GM12878 (cell line): ENCODE data around the gene RIC3.

Source experiments
- BCLAF1 ChIP-seq: fragments of 450-650 bp; IDR thresholded peaks from 2 replicates; pipeline ENCODE4 v1.6.1; 2017; ENCODE audit warnings: antibody characterized with exemption, mild to moderate bottlenecking, moderate library complexity
- CREM ChIP-seq: IDR thresholded peaks from 2 replicates; pipeline ENCODE4 v1.6.1; 2014; ENCODE audit warnings: antibody characterized with exemption, low read depth
- CTCF ChIP-seq, 3 experiments: IDR thresholded peaks in 2 of 3; conservative IDR thresholded peaks in 1 of 3; 2 replicates each; pipeline ENCODE4 v1.5.1; 2011; ENCODE audit warnings: low read depth in 3 of 3, low read length in 3 of 3, mild to moderate bottlenecking in 3 of 3, control low read depth in 2 of 3, moderate library complexity in 2 of 3, inconsistent platforms in 1 of 3, mixed read lengths in 1 of 3; ENCODE audit not compliant: control insufficient read depth in 2 of 3, insufficient read depth in 1 of 3; ENCODE audit errors: extremely low read depth in 1 of 3
- MAX ChIP-seq: IDR thresholded peaks from 2 replicates; pipeline ENCODE4 v1.6.1; 2012; ENCODE audit warnings: low read depth, low read length, improper control_type of control experiment
- NKRF ChIP-seq: fragments of 450-650 bp; conservative IDR thresholded peaks from 2 replicates; pipeline ENCODE4 v1.6.1; 2017; ENCODE audit warnings: mild to moderate bottlenecking, moderate library complexity
- NR2F1 ChIP-seq: fragments of 450-650 bp; conservative IDR thresholded peaks from 2 replicates; pipeline ENCODE4 v1.6.1; 2017; ENCODE audit warnings: mild to moderate bottlenecking
- POLR2A ChIP-seq: IDR thresholded peaks from 2 replicates; pipeline ENCODE4 v1.6.1; 2011; ENCODE audit warnings: low read depth, mild to moderate bottlenecking, low read length
- POLR2AphosphoS5 ChIP-seq: IDR thresholded peaks from 2 replicates; pipeline ENCODE4 v1.6.1; 2011; ENCODE audit warnings: mild to moderate bottlenecking, low read length, inconsistent platforms
- RCOR1 ChIP-seq: conservative IDR thresholded peaks from 2 replicates; pipeline ENCODE4 v1.6.1; 2012; ENCODE audit warnings: low read depth, low read length, improper control_type of control experiment
- SPI1 ChIP-seq: IDR thresholded peaks from 2 replicates; pipeline ENCODE4 v1.6.1; 2011; ENCODE audit warnings: low read depth, mild to moderate bottlenecking, low read length, moderate library complexity, borderline replicate concordance; ENCODE audit not compliant: insufficient read depth
- TCF7 ChIP-seq: IDR thresholded peaks from 2 replicates; pipeline ENCODE4 v1.6.1; 2014; ENCODE audit warnings: antibody characterized with exemption, borderline replicate concordance
- YY1 ChIP-seq: IDR thresholded peaks from 2 replicates; pipeline ENCODE4 v1.6.1; 2011; ENCODE audit warnings: low read depth, mild to moderate bottlenecking, low read length

- no peak for TF ChIP-seq TCF7
- no peak for TF ChIP-seq MAX
- TF ChIP-seq NKRF: no peak
- TF ChIP-seq BCLAF1: no peak
- TF ChIP-seq CTCF (IDR thresholded peaks at IDR 0.05 in 2 of 3, conservative IDR thresholded peaks at IDR 0.05 in 1 of 3; ENCODE audit: control insufficient read depth in 2 of 3, extremely low read depth in 1 of 3, insufficient read depth in 1 of 3, low read depth in 3 of 3, low read length in 3 of 3): no peak
- no peak for TF ChIP-seq SPI1
- TF ChIP-seq RCOR1: no peak
- TF ChIP-seq YY1: no peak
- TF ChIP-seq CREM: no peak
- no peak for TF ChIP-seq NR2F1
- TF ChIP-seq POLR2A: no peak
- no peak for TF ChIP-seq POLR2AphosphoS5
Measured at GRCh38 chr11:8095371-8095770, 73.5 kb downstream of the RIC3 start.
